ENCODE data around the gene APEX2. TPM values are rescaled to one million over a fixed set of nuclear protein-coding genes. Genes with fewer than 3 reads are reported as not detected.

The APEX2 gene
- total and polyA plus RNA-seq, 2 of the 4 experiments (the other 2 are of a cell fraction): 3.4 to 16.5 TPM

GRCh38 chrX:55006827-55007621, 6.9 kb downstream of the APEX2 start:
- no peak overlapping the region for H3K27ac ChIP-seq (ENCODE audit: insufficient read depth, low read length)
- in situ Hi-C loops (cut with MboI; ENCODE audit: low sequenced_read_pairs): no loop called here
- BruUV-seq (replicated peaks): no TSS peak
- TF ChIP-seq ELK1 (IDR thresholded peaks at IDR 0.05; ENCODE audit: borderline replicate concordance, low read depth, low read length) (no peak), RAD21 (IDR thresholded peaks at IDR 0.05; ENCODE audit: low read length) (no peak), MAFK (IDR thresholded peaks at IDR 0.05; ENCODE audit: low read depth, low read length) (no peak), MAZ (IDR thresholded peaks at IDR 0.05; ENCODE audit: borderline replicate concordance, low read depth, low read length) (no peak), FOS (IDR thresholded peaks at IDR 0.05; ENCODE audit: low read depth, low read length) (no peak), CTCF (conservative IDR thresholded peaks at IDR 0.05; ENCODE audit: low read depth, low read length) (no peak), CHD1 (IDR thresholded peaks at IDR 0.05; ENCODE audit: low read depth, low read length) (no peak), POLR2A (IDR thresholded peaks at IDR 0.05; ENCODE audit: low read depth, low read length) (no peak), RFX5 (IDR thresholded peaks at IDR 0.05; ENCODE audit: low read depth, low read length) (no peak), BHLHE40 (IDR thresholded peaks at IDR 0.05; ENCODE audit: low read depth, low read length) (no peak), CEBPB (IDR thresholded peaks at IDR 0.05; ENCODE audit: low read depth, low read length) (no peak), USF2 (IDR thresholded peaks at IDR 0.05; ENCODE audit: low read depth, low read length) (no peak), NFE2L2 (IDR thresholded peaks at IDR 0.05; ENCODE audit: low read depth, low read length) (no peak), RCOR1 (IDR thresholded peaks at IDR 0.05; ENCODE audit: insufficient replicate concordance, low read length) (no peak), SMC3 (IDR thresholded peaks at IDR 0.05; ENCODE audit: low read depth, low read length) (no peak)

More at GRCh38 chrX:55006827-55007621, 6.9 kb downstream of the APEX2 start:
- Histone ChIP-seq H4K5ac (ENCODE audit: low read depth, low read length) (no peak overlapping the region), H3K56ac (ENCODE audit: extremely low read depth, insufficient read depth, low read length) (no peak overlapping the region), H3K9me3 (ENCODE audit: control insufficient read depth, insufficient read depth, low read length) (no peaks in the 10 kb centered on the region), H2BK20ac (ENCODE audit: low read depth, low read length) (no peak overlapping the region), H3K4me1 (ENCODE audit: control insufficient read depth, insufficient read depth, low read length) (peaks cover 4% of the 10 kb centered on the region), H2BK15ac (ENCODE audit: low read depth, low read length) (no peak overlapping the region), H3K23ac (ENCODE audit: low read depth, low read length) (no peak overlapping the region), H3K14ac (replicated peaks; ENCODE audit: low read depth, low read length) (no peak overlapping the region), H3K4ac (ENCODE audit: low read depth, low read length) (no peak overlapping the region), H3K36me3 (ENCODE audit: control insufficient read depth, insufficient read depth, low read length) (peaks cover 7% of the 10 kb centered on the region), H4K20me1 (ENCODE audit: insufficient read depth, low read length) (peaks cover 6% of the 10 kb centered on the region; the same call in 1 of the 2 replicates), H3K18ac (ENCODE audit: low read depth, low read length) (no peak overlapping the region), H3K4me2 (ENCODE audit: low read depth, low read length) (no peak overlapping the region), H3K79me1 (ENCODE audit: low read depth in 1 of 2, low read length in 2 of 2) (peaks cover 0 to 2% of the 10 kb centered on the region in 2 experiments; a peak in 1 of 4 replicates), H4K8ac (ENCODE audit: low read depth in 2 of 2, low read length in 2 of 2) (no peak overlapping the region), H2AK9ac (replicated peaks; ENCODE audit: low read depth, low read length, poor library complexity) (peak overlapping the region; percentile 33), H3K4me3 (ENCODE audit: insufficient read depth, low read depth, low read length) (no peak overlapping the region), H3K9ac (ENCODE audit: low read depth, low read length) (no peak overlapping the region), H2AFZ (replicated peaks; ENCODE audit: low read length, poor library complexity) (no peak overlapping the region), H3K9me1 (ENCODE audit: insufficient read depth, low read length) (peaks cover 3% of the 10 kb centered on the region), H2BK5ac (ENCODE audit: low read depth, low read length, poor library complexity, severe bottlenecking) (no peak overlapping the region), H4K91ac (ENCODE audit: insufficient read depth, low read depth, low read length) (no peak overlapping the region), H2BK120ac (ENCODE audit: low read depth, low read length) (no peak overlapping the region), H3K27me3 (ENCODE audit: control insufficient read depth, insufficient read depth, low read length) (no peaks in the 10 kb centered on the region), H2AK5ac (ENCODE audit: low read depth, low read length) (no peak overlapping the region)
- no peak for DNase-seq
- intact Hi-C loops (cut with micrococcal nuclease): no loop called here
- POLR2A ChIA-PET (ENCODE audit: unreplicated experiment): no interaction called here
- ATAC-seq (ENCODE audit: low read depth): no peak
- dilution Hi-C loops (cut with HindIII; ENCODE audit: low sequenced_read_pairs, unreplicated experiment): no loop called here
- 94% methylated on average over 3 of the region's 18 CpGs; no CpG with 5 or more reads in 1 of the 2 experiments for WGBS, 2 experiments (ENCODE audit: extremely low coverage in 2 of 2, insufficient read length in 1 of 2)
- CTCF ChIA-PET: no interaction called here
